Peyer's patch (tissue), 4 donors: ENCODE data around the gene NOP56. TPM values are rescaled to one million over a fixed set of nuclear protein-coding genes. Genes with fewer than 3 reads are reported as not detected.
A peak's percentile ranks its signal among the peaks of the same experiment; 100 is the strongest.

Experiments used
- DNase-seq, 3 donors: peaks; one replicate each; pipeline ENCODE4 v3.0.0-alpha.2; 2017 to 2019
- H3K27ac ChIP-seq, 4 donors: fragments of 200-600 bp; sonication (generic); one replicate each; pipeline ENCODE4 v1.5.1; 2016 to 2019
- H3K27me3 ChIP-seq, 2 donors: fragments of 200-600 bp; sonication (generic); one replicate each; pipeline ENCODE4 v1.5.1; 2019
- H3K36me3 ChIP-seq, 3 donors: fragments of 200-600 bp; sonication (generic); one replicate each; pipeline ENCODE4 v1.5.1; 2016 to 2019
- H3K4me1 ChIP-seq, 4 donors: fragments of 200-600 bp; sonication (generic); one replicate each; pipeline ENCODE4 v1.5.1; 2016 to 2019
- H3K4me3 ChIP-seq, 4 donors: fragments of 200-600 bp; sonication (generic); 1 replicate in 3 of 4; 2 replicates in 1 of 4; pipeline ENCODE4 v1.5.1; 2016 to 2019; ENCODE audit warnings: mild to moderate bottlenecking in 1 of 4
- H3K9me3 ChIP-seq, 4 donors: fragments of 200-600 bp; sonication (generic); one replicate each; pipeline ENCODE4 v1.5.1; 2016 to 2019; ENCODE audit warnings: mild to moderate bottlenecking in 1 of 4
- POLR2A ChIP-seq, 2 donors: fragments of 450-650 bp; IDR thresholded peaks; one replicate each; pipeline ENCODE4 v1.5.1; 2017; ENCODE audit warnings: antibody characterized with exemption in 2 of 2, mild to moderate bottlenecking in 2 of 2, moderate library complexity in 2 of 2
- small RNA-seq, 2 donors: library from RNA; depleted of rRNA; stranded (forward); fragments of <200 nt; gene quantifications; one replicate each; pipeline ENCODE3, GENCODE V24; 2016
- total RNA-seq, 4 donors: library from RNA; depleted of rRNA; stranded (reverse); fragments of >200 nt; gene quantifications; one replicate each; pipeline ENCODE4 v1.1.0, GENCODE V29; 2016
- TF ChIP-seq, protein P1 (sequence below), 6 experiments: fragments of 450-650 bp in 4 of 6; fragments of 200-600 bp in 2 of 6; sonication (generic) in 1 of 6; IDR thresholded peaks; one replicate each; pipeline ENCODE4 v1.5.1; 2017 to 2019; ENCODE audit warnings: antibody characterized with exemption in 6 of 6, mild to moderate bottlenecking in 3 of 6, moderate library complexity in 1 of 6

Gene NOP56
- total RNA-seq, 4 donors from 2014 or later = 53.8 to 289 (median 94.2) TPM

DNA sequence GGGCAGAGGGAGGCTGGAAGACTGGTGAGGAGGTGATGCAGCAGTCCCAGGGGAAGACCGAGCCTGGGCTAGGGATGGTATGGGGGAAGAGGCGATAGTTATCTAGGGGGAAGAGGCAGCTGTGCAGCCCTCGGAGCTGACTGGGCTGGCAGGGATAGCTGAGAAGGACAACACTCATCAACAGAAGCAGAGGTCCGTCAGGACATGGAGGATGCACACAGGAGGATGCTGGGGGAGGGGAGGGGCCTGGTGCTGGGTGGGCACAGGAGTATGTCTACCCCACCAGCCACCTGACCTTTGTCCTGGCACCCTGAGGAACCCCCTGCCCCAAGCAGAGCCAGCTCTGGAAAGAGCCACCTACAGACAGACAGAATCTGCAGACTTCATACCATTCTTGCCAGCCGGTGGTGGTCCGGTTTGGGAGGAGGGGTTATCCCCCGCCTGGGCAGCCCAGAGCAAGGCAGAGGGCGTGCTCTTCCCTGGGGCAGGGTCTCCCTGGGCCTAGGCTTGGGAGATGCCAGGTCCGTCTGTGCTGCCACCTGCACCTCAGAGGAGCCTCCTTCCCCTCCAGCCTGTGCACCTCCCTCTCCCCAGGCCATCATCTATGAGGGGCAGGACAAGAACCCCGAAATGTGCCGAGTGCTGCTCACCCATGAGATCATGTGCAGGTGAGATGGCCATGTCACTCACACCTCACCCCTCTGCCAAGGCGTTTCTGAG, 55.1 kb downstream of the NOP56 start:
- TF ChIP-seq, protein P1, sequence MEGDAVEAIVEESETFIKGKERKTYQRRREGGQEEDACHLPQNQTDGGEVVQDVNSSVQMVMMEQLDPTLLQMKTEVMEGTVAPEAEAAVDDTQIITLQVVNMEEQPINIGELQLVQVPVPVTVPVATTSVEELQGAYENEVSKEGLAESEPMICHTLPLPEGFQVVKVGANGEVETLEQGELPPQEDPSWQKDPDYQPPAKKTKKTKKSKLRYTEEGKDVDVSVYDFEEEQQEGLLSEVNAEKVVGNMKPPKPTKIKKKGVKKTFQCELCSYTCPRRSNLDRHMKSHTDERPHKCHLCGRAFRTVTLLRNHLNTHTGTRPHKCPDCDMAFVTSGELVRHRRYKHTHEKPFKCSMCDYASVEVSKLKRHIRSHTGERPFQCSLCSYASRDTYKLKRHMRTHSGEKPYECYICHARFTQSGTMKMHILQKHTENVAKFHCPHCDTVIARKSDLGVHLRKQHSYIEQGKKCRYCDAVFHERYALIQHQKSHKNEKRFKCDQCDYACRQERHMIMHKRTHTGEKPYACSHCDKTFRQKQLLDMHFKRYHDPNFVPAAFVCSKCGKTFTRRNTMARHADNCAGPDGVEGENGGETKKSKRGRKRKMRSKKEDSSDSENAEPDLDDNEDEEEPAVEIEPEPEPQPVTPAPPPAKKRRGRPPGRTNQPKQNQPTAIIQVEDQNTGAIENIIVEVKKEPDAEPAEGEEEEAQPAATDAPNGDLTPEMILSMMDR (IDR thresholded peaks at IDR 0.05) = no peak
- TF ChIP-seq POLR2A (IDR thresholded peaks at IDR 0.05) = no peak
- DNase-seq = peak in 2 of 3 donors; percentile 34 to 44
- H3K27me3 ChIP-seq = no peaks in the 10 kb centered on the region
- H3K36me3 ChIP-seq = no peaks in the 10 kb centered on the region
- H3K9me3 ChIP-seq = no peaks in the 10 kb centered on the region
- no peak overlapping the region for H3K4me3 ChIP-seq
- H3K4me1 ChIP-seq = no peaks in the 10 kb centered on the region
- no peak overlapping the region for H3K27ac ChIP-seq

Small RNAs within 50 kb of the gene (small RNA-seq; reads per million reads assigned to genes)
- gene SNORA51 (0 reads per million in 2 donors), gene SNORD110 (0 reads per million in 2 donors), gene SNORD56 (0 reads per million in 2 donors), gene SNORD57 (0 reads per million in 2 donors), gene SNORD86 (0 reads per million in 2 donors)

Other genes starting within 250 kb of the NOP56 start
- gene SNRPB, start 181.8 kb upstream of the NOP56 start, total RNA-seq = 100 to 1,000 TPM in 3 of 4 donors, 10 to 100 TPM in 1; 74.6 to 129 (median 114) TPM
- 10 to 100 TPM in 1 of 4 donors, 1 to 10 TPM in 3; 6.3 to 13.3 (median 8.7) TPM for gene ZNF343, start 143.7 kb upstream of the NOP56 start, total RNA-seq
- under 1 TPM in 1 of 4 donors, not detected in 3; 0.27 TPM for gene TMC2, start 116.1 kb upstream of the NOP56 start, total RNA-seq
- 100 to 1,000 TPM; 113 to 156 (median 134) TPM for gene IDH3B, start 11.6 kb downstream of the NOP56 start, total RNA-seq
- 10 to 100 TPM in 1 of 4 donors, 1 to 10 TPM in 3; 1.4 to 17.3 (median 5.1) TPM for gene EBF4, start 40.1 kb downstream of the NOP56 start, total RNA-seq
- 1 to 10 TPM in 3 of 4 donors, not detected in 1; 1.1 to 2.5 (median 1.2) TPM for gene CPXM1, start 148.0 kb downstream of the NOP56 start, total RNA-seq
- not detected for gene C20orf141, start 162.4 kb downstream of the NOP56 start, total RNA-seq
- gene TMEM239, start 163.7 kb downstream of the NOP56 start, total RNA-seq = not detected
- gene PCED1A, start 188.0 kb downstream of the NOP56 start, total RNA-seq = 10 to 100 TPM; 25.4 to 99.0 (median 48.7) TPM
- 10 to 100 TPM; 43.7 to 54.6 (median 45.1) TPM for gene VPS16, start 188.1 kb downstream of the NOP56 start, total RNA-seq
- gene PTPRA, start 220.8 kb downstream of the NOP56 start, total RNA-seq = 10 to 100 TPM; 22.8 to 52.8 (median 36.5) TPM